ENCODE results near the gene NMT1.
"Not testable (repeated sequence)": the region's sequence is repeated elsewhere in the genome, so short reads cannot be mapped to it uniquely, and the experiment has no call there.

The NMT1 gene

GRCh38 chr17:45038728-45039634 is 22.1 kb upstream of the NMT1 start:
- no peak for DNase-seq (ENCODE audit: low spot score)

DNA sequence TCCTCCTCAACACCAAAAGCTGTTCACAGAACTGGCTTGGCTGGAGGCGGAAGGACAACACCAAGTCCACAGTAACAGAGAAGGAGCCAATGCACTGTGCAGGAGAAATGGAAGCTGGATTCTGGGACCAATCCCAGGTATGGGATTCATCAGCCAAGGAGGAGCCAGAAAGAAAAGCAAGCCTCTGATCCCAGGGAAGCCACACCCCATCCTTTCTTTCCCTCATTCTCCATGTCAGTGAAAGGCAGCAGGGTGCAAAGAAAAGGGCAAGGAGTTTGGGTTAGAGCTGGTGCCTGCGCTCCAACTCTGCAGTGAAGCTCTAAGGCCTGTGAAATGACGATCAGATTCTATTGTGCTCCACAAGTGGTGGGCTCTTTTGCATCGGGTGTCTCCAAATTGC is 20.7 kb upstream of the NMT1 start:
- no peak for DNase-seq (ENCODE audit: low spot score)

DNA sequence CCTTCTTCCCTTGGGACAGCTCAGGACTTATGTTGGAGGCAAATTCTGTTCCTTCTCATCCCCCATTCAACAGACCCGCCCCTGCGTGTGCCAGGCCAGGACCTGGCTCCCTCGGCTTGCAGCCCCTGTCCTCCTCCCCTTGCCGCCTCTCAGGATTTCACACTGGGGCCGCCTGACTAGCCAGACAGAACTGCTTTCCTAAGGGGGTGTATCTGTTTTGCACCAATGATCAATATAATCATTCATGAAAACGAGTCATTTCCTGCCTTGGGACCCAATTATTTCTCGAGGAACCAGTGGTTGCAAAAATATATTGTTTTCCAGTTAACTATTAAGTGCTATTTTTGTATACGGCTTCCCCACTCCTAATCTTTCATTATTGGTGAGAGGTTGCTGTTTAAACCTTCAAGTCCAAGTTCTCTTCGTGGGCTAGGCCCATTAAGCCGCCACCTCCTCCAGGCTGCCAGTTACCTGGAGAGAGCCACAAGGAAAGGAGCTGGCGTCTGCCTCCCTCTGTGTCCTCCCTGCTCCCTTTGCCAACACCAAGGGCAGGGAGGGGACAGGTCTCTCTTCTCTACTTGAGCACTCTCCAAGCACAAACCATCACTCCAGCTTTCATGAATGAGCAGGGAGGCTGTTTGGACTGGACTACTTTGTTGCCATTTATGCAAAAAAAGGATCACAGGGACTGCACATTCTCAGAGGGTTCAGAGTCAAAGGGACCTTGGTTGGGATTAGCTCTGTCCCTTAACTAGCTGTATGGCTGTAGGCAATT is 18.6 kb upstream of the NMT1 start:
- DNase-seq (ENCODE audit: low spot score), result peak; percentile 9

GRCh38 chr17:45043813-45044540 is 17.1 kb upstream of the NMT1 start:
- DNase-seq (ENCODE audit: low spot score), result no peak

DNA sequence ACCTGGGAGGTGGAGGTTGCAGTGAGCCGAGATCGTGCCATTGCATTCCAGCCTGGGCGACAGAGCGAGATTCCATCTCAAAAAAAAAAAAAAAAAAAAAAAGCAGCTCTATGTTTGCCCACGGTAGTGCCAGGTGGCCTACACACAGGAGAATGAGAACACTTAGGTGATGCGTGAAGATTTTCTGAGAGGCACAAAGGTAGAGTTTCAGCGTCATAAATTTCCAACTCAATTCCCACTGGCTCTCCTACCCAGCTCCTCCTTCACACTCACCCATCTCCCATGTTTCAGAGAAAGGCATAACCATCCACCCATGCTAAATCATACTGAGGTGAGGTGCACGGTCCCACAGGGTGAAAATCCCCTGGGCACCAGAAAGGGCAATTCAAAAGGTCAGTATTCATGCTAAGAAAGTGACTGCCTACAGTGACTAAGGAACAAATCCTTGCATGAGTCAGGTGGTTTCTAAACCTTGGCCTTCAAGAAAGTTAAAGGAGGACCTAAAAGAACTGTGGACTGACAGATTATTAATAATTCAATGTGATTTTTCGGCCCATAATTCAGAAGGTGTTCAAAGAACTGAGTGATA is 14.5 kb upstream of the NMT1 start:
- DNase-seq (ENCODE audit: low spot score), result peak; percentile 50

DNA sequence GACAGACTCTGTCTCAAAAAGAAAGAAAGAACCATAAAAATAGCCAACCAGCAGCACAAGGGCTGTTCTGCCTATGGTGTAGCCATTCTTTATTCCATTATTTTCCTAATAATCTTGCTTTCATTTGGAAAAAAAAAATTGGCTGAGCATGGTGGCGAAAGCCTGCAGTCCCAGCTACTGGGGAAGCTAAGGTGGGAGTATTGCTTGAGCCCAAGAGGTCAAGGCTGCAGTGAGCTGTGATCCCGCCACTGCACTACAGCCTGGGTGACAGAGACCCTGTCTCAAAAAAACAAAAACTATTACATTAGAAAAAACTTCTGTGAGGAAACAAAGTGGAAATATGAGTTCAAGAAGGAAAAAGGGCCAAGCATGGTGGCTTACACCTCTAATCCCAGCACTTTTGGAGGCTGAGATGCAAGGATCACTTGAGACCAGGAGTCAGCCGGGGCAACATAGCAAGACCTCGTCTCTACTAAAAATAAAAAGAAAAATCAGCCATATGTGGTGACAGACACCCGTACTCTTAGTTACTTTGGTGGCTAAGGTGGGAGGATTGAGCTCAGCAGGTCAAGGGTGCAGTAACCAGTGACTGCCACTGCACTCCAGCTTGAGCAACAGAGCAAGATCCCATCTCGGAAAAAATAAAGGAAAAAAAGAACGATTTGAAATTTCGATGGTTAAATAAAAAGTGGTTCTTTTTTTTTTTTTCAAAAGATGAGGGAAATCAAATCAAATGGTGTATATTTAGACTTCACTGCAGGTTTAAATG is 12.1 kb upstream of the NMT1 start:
- DNase-seq (ENCODE audit: low spot score), result no peak

- peak; percentile 29 for DNase-seq (ENCODE audit: low spot score)
Observed at GRCh38 chr17:45050481-45051059, 10.5 kb upstream of the NMT1 start.

GRCh38 chr17:45051060-45051719 is 9.9 kb upstream of the NMT1 start, which contains the start of gene DCAKD:
TSS of gene DCAKD (minus strand) at chr17:45051632. CDS start at chr17:45034885, 16,747 bp downstream.
- peak; percentile 96 for DNase-seq (ENCODE audit: low spot score)

- not testable (repeated sequence) for DNase-seq (ENCODE audit: low spot score)
Observed at GRCh38 chr17:45051720-45052051, 9.4 kb upstream of the NMT1 start.

DNA sequence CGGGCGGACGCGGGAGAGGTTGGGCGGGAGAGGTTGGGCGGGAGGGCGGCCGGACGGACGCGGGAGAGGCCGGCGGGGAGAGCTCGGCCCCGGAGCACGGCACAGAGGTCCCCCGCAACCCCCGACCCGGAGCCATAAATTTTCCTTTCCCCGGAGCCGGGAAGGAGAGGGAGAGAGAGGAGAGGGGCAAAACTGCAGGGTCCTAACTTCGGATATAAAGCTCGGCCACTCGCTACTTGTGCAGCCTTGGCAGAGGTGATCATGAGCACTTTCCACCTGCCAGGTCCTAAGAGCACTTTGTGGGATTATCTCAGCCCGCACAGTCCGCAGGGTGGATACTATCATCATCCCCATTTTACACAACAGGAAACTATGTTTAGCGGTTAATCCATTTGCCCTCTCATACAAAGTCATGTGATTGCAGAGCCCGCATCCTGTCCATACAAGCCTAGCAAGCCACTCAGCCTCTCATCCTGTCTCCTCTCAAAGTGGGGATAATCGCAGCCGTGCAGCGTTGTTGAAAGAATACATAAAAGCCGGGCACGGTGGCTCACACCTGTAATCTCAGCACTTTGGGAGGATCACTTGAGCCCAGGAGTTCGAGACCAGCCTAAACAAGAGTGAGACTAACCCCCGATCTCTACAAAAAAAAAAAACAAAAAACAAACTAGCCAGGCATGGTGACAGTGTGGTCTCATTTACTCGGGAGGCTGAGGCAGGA is 8.9 kb upstream of the NMT1 start:
- peak; percentile 61 for DNase-seq (ENCODE audit: low spot score)

GRCh38 chr17:45060382-45060796 is 728 bp upstream of the NMT1 start:
- DNase-seq (ENCODE audit: low spot score), result no peak

DNA sequence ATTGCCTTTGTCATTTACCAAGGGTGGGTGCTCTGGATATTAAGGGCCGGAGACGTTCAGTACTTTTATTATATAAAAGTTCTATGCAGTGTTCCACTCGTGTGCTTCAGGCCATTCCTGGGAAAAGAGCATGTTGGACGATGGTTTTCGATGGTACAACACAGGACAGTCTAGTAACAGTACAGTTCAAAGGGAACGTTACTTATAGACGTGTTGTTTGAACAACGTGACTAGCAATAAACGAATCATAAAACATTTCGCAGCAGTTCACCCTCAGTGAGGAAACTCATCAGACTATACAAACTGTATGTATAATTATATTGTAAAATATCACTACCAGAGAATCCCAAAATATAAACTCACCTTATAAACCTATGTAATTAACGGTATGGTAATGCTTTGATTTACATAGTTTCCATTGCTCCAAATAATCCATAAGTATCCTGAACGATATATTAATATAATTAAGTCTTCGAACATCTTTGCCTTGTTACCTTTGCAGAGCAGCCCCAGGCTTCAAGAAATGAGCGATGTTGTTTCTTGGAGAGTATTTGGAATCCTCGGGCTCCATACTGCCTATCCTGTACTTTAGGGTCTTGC is 589 bp downstream of the NMT1 start:
- no peak for DNase-seq (ENCODE audit: low spot score)

DNA sequence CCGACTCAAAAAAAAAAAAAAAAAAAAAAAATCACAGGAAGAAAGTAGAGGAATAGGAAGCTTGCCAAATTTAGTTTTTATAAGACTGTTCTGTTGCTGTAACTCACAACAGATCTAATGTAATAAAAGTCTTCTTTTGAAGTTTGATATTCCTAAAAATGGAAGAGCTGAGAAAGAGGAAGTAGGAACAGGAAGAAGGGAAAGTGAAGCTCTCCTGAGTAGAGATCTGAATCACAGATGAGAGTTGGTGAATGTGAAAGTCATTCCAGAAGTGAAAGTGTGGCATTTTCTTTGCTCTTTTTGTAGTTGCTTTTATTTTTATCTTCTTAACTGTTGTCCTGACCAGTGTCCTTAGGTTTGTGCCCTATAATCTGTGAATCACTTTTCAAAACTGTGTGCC is 2.1 kb downstream of the NMT1 start:
- DNase-seq (ENCODE audit: low spot score), result no peak

DNA sequence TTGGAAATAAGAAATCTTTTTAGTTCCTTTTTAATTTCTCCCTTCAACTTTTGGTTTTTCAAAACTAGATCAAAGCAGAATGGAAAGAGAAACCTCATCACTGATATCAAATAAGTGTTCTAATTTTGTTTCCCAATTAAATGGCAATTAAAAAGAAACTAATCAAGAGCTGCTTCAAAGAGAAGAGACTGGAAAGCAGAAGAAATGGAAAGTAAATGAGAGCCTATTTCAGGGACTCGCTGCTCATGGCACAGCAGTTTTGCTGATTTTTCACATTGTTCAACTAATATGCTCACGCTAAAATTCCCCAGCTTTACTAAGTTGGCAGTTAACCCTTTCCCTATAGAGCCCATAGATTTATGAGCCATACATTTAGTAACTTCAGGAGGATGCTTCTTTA is 6.5 kb downstream of the NMT1 start:
- DNase-seq (ENCODE audit: low spot score), result no peak

GRCh38 chr17:45070001-45070400 is 8.9 kb downstream of the NMT1 start:
- DNase-seq (ENCODE audit: low spot score), result no peak

GRCh38 chr17:45070809-45071208 is 9.7 kb downstream of the NMT1 start:
- no peak for DNase-seq (ENCODE audit: low spot score)

DNA sequence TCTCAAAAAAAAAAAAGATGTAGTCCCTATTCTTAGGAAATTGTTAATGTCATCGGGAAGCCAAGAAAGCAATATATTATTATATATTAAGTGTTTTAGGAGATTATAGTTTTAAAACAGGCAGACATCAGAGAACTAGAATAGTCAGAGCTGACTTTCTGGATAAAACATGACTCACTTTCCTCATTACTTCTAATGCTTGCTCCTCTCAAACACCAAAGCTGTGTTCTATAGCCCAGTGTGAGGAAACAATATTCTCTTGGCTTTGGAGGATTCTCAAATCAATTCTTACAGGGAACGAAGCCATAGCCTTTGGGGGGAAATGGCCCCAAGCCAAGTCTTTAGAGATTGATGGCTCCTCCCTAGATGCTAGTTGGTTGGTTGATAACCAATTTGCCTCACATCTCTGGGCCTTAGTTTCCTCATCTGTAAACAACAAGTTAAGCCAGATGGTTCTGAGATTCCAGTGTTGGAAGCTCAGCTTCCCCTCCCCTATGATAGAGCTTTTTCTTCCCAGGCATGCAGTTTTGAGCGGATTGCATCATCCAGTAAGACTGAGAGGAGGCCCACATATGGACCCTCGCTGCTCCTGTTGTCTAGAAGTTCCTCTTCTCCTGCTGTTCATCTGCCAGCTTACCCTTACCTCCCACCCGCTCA is 12.4 kb downstream of the NMT1 start:
- DNase-seq (ENCODE audit: low spot score), result peak; percentile 58

GRCh38 chr17:45077643-45078042 is 16.5 kb downstream of the NMT1 start:
- DNase-seq (ENCODE audit: low spot score), result no peak
